GM12878 (cell line): ENCODE data around the gene HOOK1. TPM values are rescaled to one million over a fixed set of nuclear protein-coding genes. Genes with fewer than 3 reads are reported as not detected.
"Not testable (repeated sequence)": the region's sequence is repeated elsewhere in the genome, so short reads cannot be mapped to it uniquely, and the experiment has no call there.

Experiments used
- ATAC-seq: fragments of 200-7000 bp; cut with Tn5 transposase; 3 replicates; pipeline ENCODE4 v1.9.1; 2020; ENCODE audit warnings: mild to moderate bottlenecking, moderate library complexity
- BruUV-seq: library from RNA; stranded (reverse); fragments of 400-500 nt; replicated peaks from 2 replicates; lab custom pipeline; 2021; lab: Mats Ljungman, UMichigan
- CTCF ChIA-PET: fragments of 300-600 bp; sonication (Branson Sonifier 250); formaldehyde crosslinking; extraction: SDS; loops from one replicate; lab custom pipeline; 2021; ENCODE audit warnings: inconsistent platforms; lab: Yijun Ruan, JAX
- POLR2A ChIA-PET: fragments of 350-600 bp; formaldehyde crosslinking; extraction: SDS; loops from one replicate; lab custom pipeline; 2021; ENCODE audit warnings: inconsistent platforms; lab: Charles Lee
- RAD21 ChIA-PET: fragments of 300-600 bp; sonication (Branson Sonifier 250); formaldehyde crosslinking; loops from one replicate; lab custom pipeline; 2023; ENCODE audit warnings: antibody characterized with exemption; ENCODE audit not compliant: unreplicated experiment; lab: Charles Lee
- SMC1A ChIA-PET: fragments of 300-600 bp; sonication (Branson Sonifier 250); formaldehyde crosslinking; loops from one replicate; lab custom pipeline; 2023; ENCODE audit not compliant: unreplicated experiment, uncharacterized antibody; lab: Charles Lee
- DNase-seq: peaks from one replicate; pipeline ENCODE4 v3.0.0-alpha.2; 2011; ENCODE audit warnings: low read depth, low spot score
- FAIRE-seq: peaks from 3 replicates; lab custom pipeline; 2011; peaks lifted over from hg19 to GRCh38; lab: Jason Lieb, UNC
- H2AFZ ChIP-seq: 2 replicates; pipeline ENCODE4 v1.6.0; 2011; ENCODE audit warnings: low read depth, low read length, control low read depth; ENCODE audit not compliant: control insufficient read depth
- H3K27ac ChIP-seq: 2 replicates; pipeline ENCODE4 v1.5.1; 2011; ENCODE audit warnings: control low read depth; ENCODE audit not compliant: control insufficient read depth, insufficient read depth
- H3K27me3 ChIP-seq, 2 experiments: replicated peaks in 1 of 2; 2 replicates each; pipeline versions ENCODE4 v1.6.0 to v1.6.1; 2011; ENCODE audit warnings: low read length in 1 of 2; ENCODE audit not compliant: control insufficient read depth in 2 of 2, insufficient read depth in 2 of 2
- H3K36me3 ChIP-seq, 2 experiments: 2 replicates each; pipeline ENCODE4 v1.5.1; 2011; ENCODE audit warnings: low read length in 1 of 2; ENCODE audit not compliant: control insufficient read depth in 2 of 2, insufficient read depth in 2 of 2
- H3K4me1 ChIP-seq: 2 replicates; pipeline ENCODE4 v1.6.1; 2011; ENCODE audit warnings: mild to moderate bottlenecking, low read length, moderate library complexity, mixed read lengths; ENCODE audit not compliant: control insufficient read depth, insufficient read depth
- H3K4me2 ChIP-seq: 2 replicates; pipeline ENCODE4 v1.6.0; 2011; ENCODE audit warnings: control low read depth; ENCODE audit not compliant: control insufficient read depth, insufficient read depth
- H3K4me3 ChIP-seq: fragments of 200-600 bp; sonication (generic); 2 replicates; pipeline ENCODE4 v1.5.1; 2016
- H3K79me2 ChIP-seq: 2 replicates; pipeline ENCODE4 v1.6.0; 2011; ENCODE audit warnings: low read length; ENCODE audit not compliant: control insufficient read depth, insufficient read depth
- H3K9ac ChIP-seq: 2 replicates; pipeline ENCODE4 v1.8.0; 2011; ENCODE audit warnings: low read length, control low read depth, mixed read lengths; ENCODE audit not compliant: control insufficient read depth, insufficient read depth
- H3K9me3 ChIP-seq: replicated peaks from 3 replicates; pipeline ENCODE4 v1.5.1; 2011; ENCODE audit warnings: mild to moderate bottlenecking, low read length; ENCODE audit not compliant: control insufficient read depth, insufficient read depth
- H4K20me1 ChIP-seq: 2 replicates; pipeline ENCODE4 v1.6.0; 2011; ENCODE audit not compliant: control insufficient read depth, insufficient read depth
- CBFB ChIP-seq: IDR thresholded peaks from 2 replicates; pipeline ENCODE4 v1.6.1; 2016; ENCODE audit warnings: antibody characterized with exemption, low read depth
- CBX3 ChIP-seq: fragments of 200-600 bp; sonication (generic); IDR thresholded peaks from 2 replicates; pipeline ENCODE4 v1.6.1; 2016; ENCODE audit warnings: low read depth, borderline replicate concordance
- CTCF ChIP-seq, 3 experiments: IDR thresholded peaks in 2 of 3; conservative IDR thresholded peaks in 1 of 3; 2 replicates each; pipeline ENCODE4 v1.5.1; 2011; ENCODE audit warnings: low read depth in 3 of 3, low read length in 3 of 3, mild to moderate bottlenecking in 3 of 3, control low read depth in 2 of 3, moderate library complexity in 2 of 3, inconsistent platforms in 1 of 3, mixed read lengths in 1 of 3; ENCODE audit not compliant: control insufficient read depth in 2 of 3, insufficient read depth in 1 of 3; ENCODE audit errors: extremely low read depth in 1 of 3
- EP300 ChIP-seq, 2 experiments: fragments of 150-350 bp in 1 of 2; IDR thresholded peaks; 2 replicates each; pipeline ENCODE4 v1.6.1; 2011 to 2012; ENCODE audit warnings: low read depth in 2 of 2, low read length in 2 of 2, borderline replicate concordance in 1 of 2, improper control_type of control experiment in 1 of 2, inconsistent platforms in 1 of 2; ENCODE audit not compliant: control insufficient read depth in 1 of 2
- EZH2 ChIP-seq: IDR thresholded peaks from 2 replicates; pipeline ENCODE4 v1.6.1; 2012; ENCODE audit warnings: low read depth, mild to moderate bottlenecking, control low read depth, inconsistent platforms, low read length, borderline replicate concordance; ENCODE audit not compliant: control insufficient read depth
- HDAC6 ChIP-seq: fragments of 200-600 bp; sonication (generic); IDR thresholded peaks from one replicate; pipeline ENCODE4 v1.8.0; 2017; ENCODE audit warnings: antibody characterized with exemption; ENCODE audit not compliant: unreplicated experiment
- IKZF1 ChIP-seq: fragments of 450-650 bp; conservative IDR thresholded peaks from 2 replicates; pipeline ENCODE4 v1.6.1; 2017; ENCODE audit warnings: antibody characterized with exemption, mild to moderate bottlenecking
- JUND ChIP-seq: IDR thresholded peaks from 2 replicates; pipeline ENCODE4 v1.6.1; 2012; ENCODE audit warnings: low read depth, mild to moderate bottlenecking, low read length, improper control_type of control experiment, moderate library complexity
- KDM1A ChIP-seq: fragments of 200-600 bp; sonication (generic); IDR thresholded peaks from 2 replicates; pipeline ENCODE4 v1.6.1; 2016; ENCODE audit warnings: borderline replicate concordance
- MEF2A ChIP-seq: IDR thresholded peaks from 2 replicates; pipeline ENCODE4 v1.6.1; 2011; ENCODE audit warnings: low read depth, mild to moderate bottlenecking, low read length, moderate library complexity; ENCODE audit not compliant: insufficient read depth
- SPI1 ChIP-seq: IDR thresholded peaks from 2 replicates; pipeline ENCODE4 v1.6.1; 2011; ENCODE audit warnings: low read depth, mild to moderate bottlenecking, low read length, moderate library complexity, borderline replicate concordance; ENCODE audit not compliant: insufficient read depth
- ZNF274 ChIP-seq: IDR thresholded peaks from one replicate; pipeline ENCODE4 v1.8.0; 2011; ENCODE audit not compliant: insufficient read length, insufficient read depth
- WGBS: methylation state at CpG from one replicate; pipeline ENCODE4 v1.1.6; 2016; ENCODE audit warnings: low lambda C conversion rate; ENCODE audit not compliant: insufficient replicate concordance, insufficient coverage; ENCODE audit errors: missing lambda C conversion rate; 5-methylcytosine and 5-hydroxymethylcytosine counted together
- in situ Hi-C: fragments of 300-500 bp; cut with MboI; formaldehyde crosslinking; loops from 9 replicates; pipeline ENCODE4 v1.14.3; 2018; ENCODE audit warnings: mixed read lengths
- intact Hi-C: fragments of 100-400 bp; cut with micrococcal nuclease; formaldehyde crosslinking; loops from one replicate; pipeline ENCODE4 v1.14.2; 2022; ENCODE audit not compliant: unreplicated experiment
- polyA plus RNA-seq, 11 experiments: library from polyadenylated mRNA; depleted of rRNA in 4 of 11; unstranded in 6 of 11; stranded (reverse) in 5 of 11; fragments of >200 nt; fragmentation: Nextera tagmentation in 4 of 11; fragmentation: Illumina TruSeq in 1 of 11; extraction: Ambion mirVana in 4 of 11; extraction: Trizol in 1 of 11; gene quantifications; 1 replicate in 1 of 11; 2 replicates in 10 of 11; pipeline versions ENCODE4 v1.2.1 to v1.2.3, GENCODE V29; 2011 to 2016; ENCODE audit warnings: inconsistent platforms in 2 of 11, missing spikeins in 2 of 11, low read depth in 1 of 11
- total RNA-seq, 4 experiments: library from RNA; depleted of rRNA in 3 of 4; stranded (reverse); fragments of >200 nt in 3 of 4; fragmentation: Illumina TruSeq in 1 of 4; extraction: Trizol in 1 of 4; gene quantifications; 2 replicates each; pipeline versions ENCODE4 v1.2.1 to v1.2.3, GENCODE V29; 2013 to 2021

HOOK1 gene
- total and polyA plus RNA-seq, 10 of the 15 experiments (the other 5 are each of a cell fraction or from before 2014, with no cell fraction given): 1.4 to 15.4 (median 3.7) TPM

- ATAC-seq, RAD21 ChIA-PET, H3K4me2 ChIP-seq, CTCF ChIA-PET, SMC1A ChIA-PET, intact Hi-C loops, DNase-seq, BruUV-seq, H3K79me2 ChIP-seq, H3K27ac ChIP-seq, H3K36me3 ChIP-seq, H3K9ac ChIP-seq, H3K27me3 ChIP-seq, H2AFZ ChIP-seq, FAIRE-seq, H3K4me1 ChIP-seq, H4K20me1 ChIP-seq, POLR2A ChIA-PET, H3K4me3 ChIP-seq, H3K9me3 ChIP-seq, in situ Hi-C loops: not testable (repeated sequence)
- 55% methylated on average over 6 of the region's 6 CpGs for WGBS
Measured at GRCh38 chr1:59921258-59921899, 106.6 kb downstream of the HOOK1 start.

GRCh38 chr1:59924653-59925052, 109.9 kb downstream of the HOOK1 start:
- Histone ChIP-seq H2AFZ (no peak overlapping the region), H3K4me1 (no peaks in the 10 kb centered on the region), H4K20me1 (no peaks in the 10 kb centered on the region), H3K36me3 (no peaks in the 10 kb centered on the region), H3K9ac (no peak overlapping the region), H3K27ac (no peak overlapping the region), H3K27me3 (peaks cover 0 to 8% of the 10 kb centered on the region in 2 experiments; a peak in 3 of 4 replicates), H3K9me3 (peaks cover 2% of the 10 kb centered on the region; the same call in 2 of the 3 replicates), H3K79me2 (no peaks in the 10 kb centered on the region), H3K4me3 (no peak overlapping the region), H3K4me2 (no peak overlapping the region)
- CTCF ChIA-PET: no interaction called here
- RAD21 ChIA-PET: no interaction called here
- no peak for FAIRE-seq
- intact Hi-C loops: no loop called here
- no peak for DNase-seq
- SMC1A ChIA-PET: interaction anchor here (1.0 kb wide), 1 partner anchor 22 kb away, joined by 4 read pairs; no protein-coding TSS in a partner anchor
- ATAC-seq: no peak
- in situ Hi-C loops: no loop called here
- POLR2A ChIA-PET: no interaction called here
- no TSS peak for BruUV-seq
- TF ChIP-seq EZH2: no peak
- no peak for TF ChIP-seq IKZF1
- TF ChIP-seq JUND: no peak
- TF ChIP-seq CBFB: no peak
- no peak for TF ChIP-seq HDAC6
- no peak for TF ChIP-seq CBX3
- TF ChIP-seq CTCF (IDR thresholded peaks at IDR 0.05 in 2 of 3, conservative IDR thresholded peaks at IDR 0.05 in 1 of 3; ENCODE audit: control insufficient read depth in 2 of 3, extremely low read depth in 1 of 3, insufficient read depth in 1 of 3, low read depth in 3 of 3, low read length in 3 of 3): no peak
- no peak for TF ChIP-seq MEF2A
- TF ChIP-seq ZNF274: no peak
- TF ChIP-seq KDM1A: no peak
- TF ChIP-seq SPI1: no peak
- TF ChIP-seq EP300 (IDR thresholded peaks at IDR 0.05; ENCODE audit: borderline replicate concordance in 1 of 2, control insufficient read depth in 1 of 2, low read depth in 2 of 2, low read length in 2 of 2): no peak
